CD4-positive, alpha-beta T cell (primary cell): ENCODE measurements around the gene MSI2. TPM values are rescaled to one million over a fixed set of nuclear protein-coding genes. Genes with fewer than 3 reads are reported as not detected.

Source experiments
- ATAC-seq: fragments of 200-7000 bp; cut with Tn5 transposase; one replicate; pipeline ENCODE4 v1.10.0; 2022; ENCODE audit warnings: mild to moderate bottlenecking; ENCODE audit not compliant: poor library complexity
- CTCF ChIA-PET: fragments of 350-600 bp; sonication (Branson Sonifier 250); formaldehyde crosslinking; loops from one replicate; lab custom pipeline; 2021; ENCODE audit warnings: antibody characterized with exemption, inconsistent platforms; lab: Charles Lee
- POLR2A ChIA-PET: fragments of 350-600 bp; sonication (Branson Sonifier 250); formaldehyde crosslinking; loops from one replicate; lab custom pipeline; 2021; ENCODE audit warnings: antibody characterized with exemption, inconsistent platforms; lab: Charles Lee
- DNase-seq, 14 experiments: peaks; one replicate each; pipeline ENCODE4 v3.0.0-alpha.2; 2013 to 2020; ENCODE audit warnings: mixed read lengths in 2 of 14
- H3K27ac ChIP-seq, 2 donors: one replicate each; pipeline versions ENCODE4 v1.5.1 to v1.7.0; 2013; ENCODE audit warnings: low read length in 2 of 2, low read depth in 1 of 2, mild to moderate bottlenecking in 1 of 2
- H3K27me3 ChIP-seq, 2 experiments: 1 replicate in 1 of 2; 2 replicates in 1 of 2; pipeline versions ENCODE4 v1.6.1 to v1.7.0; 2013; ENCODE audit warnings: low read length in 2 of 2, control low read depth in 1 of 2, mild to moderate bottlenecking in 1 of 2, moderate library complexity in 1 of 2; ENCODE audit not compliant: insufficient read depth in 2 of 2, control insufficient read depth in 1 of 2
- H3K36me3 ChIP-seq: one replicate; pipeline ENCODE4 v1.6.1; 2013; ENCODE audit warnings: low read length, control low read depth; ENCODE audit not compliant: insufficient read depth
- H3K4me1 ChIP-seq: one replicate; pipeline ENCODE4 v1.6.1; 2013; ENCODE audit warnings: low read length, control low read depth; ENCODE audit not compliant: insufficient read depth
- H3K4me3 ChIP-seq: one replicate; pipeline ENCODE4 v1.5.1; 2013; ENCODE audit warnings: mild to moderate bottlenecking, low read length, moderate library complexity
- H3K9me3 ChIP-seq, 2 experiments: 1 replicate in 1 of 2; 2 replicates in 1 of 2; pipeline versions ENCODE4 v1.6.1 to v1.7.0; 2013; ENCODE audit warnings: low read length in 2 of 2, mild to moderate bottlenecking in 2 of 2, control low read depth in 1 of 2, moderate library complexity in 1 of 2; ENCODE audit not compliant: control insufficient read depth in 1 of 2, insufficient read depth in 1 of 2
- H3K27ac Mint-ChIP-seq: one replicate; pipeline ENCODE4 v1.8.0; 2020; ENCODE audit warnings: mixed read lengths
- H3K27me3 Mint-ChIP-seq: one replicate; pipeline ENCODE4 v1.8.0; 2021; ENCODE audit warnings: mixed read lengths
- H3K36me3 Mint-ChIP-seq: one replicate; pipeline ENCODE4 v1.8.0; 2021; ENCODE audit warnings: low read depth, mixed read lengths
- H3K4me1 Mint-ChIP-seq: one replicate; pipeline ENCODE4 v1.8.0; 2021; ENCODE audit warnings: low read depth, mixed read lengths
- H3K4me3 Mint-ChIP-seq: one replicate; pipeline ENCODE4 v1.8.0; 2020; ENCODE audit warnings: mild to moderate bottlenecking, mixed read lengths
- H3K9me3 Mint-ChIP-seq: one replicate; pipeline ENCODE4 v1.8.0; 2020; ENCODE audit warnings: mixed read lengths
- intact Hi-C, 2 experiments: fragments of 100-400 bp; cut with DNase I in 1 of 2; cut with micrococcal nuclease in 1 of 2; formaldehyde crosslinking; loops; one replicate each; pipeline versions ENCODE4 v1.15.1 to v1.9.0; 2023 to 2025; cut with DNase I, micrococcal nuclease
- total RNA-seq, 174 experiments: library from RNA in 2 of 174; stranded (reverse) in 2 of 174; gene quantifications; one replicate each; pipeline ENCODE4 v1.2.3 and lab custom pipeline; 2021 to 2026
- TF ChIP-seq, protein P1 (sequence below): fragments of 200-600 bp; IDR thresholded peaks from one replicate; pipeline ENCODE4 v1.8.0; 2022; ENCODE audit warnings: antibody characterized with exemption, mild to moderate bottlenecking

MSI2 gene
- total RNA-seq, 2 experiments from 2014 or later, result 129 to 132 TPM

- TF ChIP-seq, protein P1, sequence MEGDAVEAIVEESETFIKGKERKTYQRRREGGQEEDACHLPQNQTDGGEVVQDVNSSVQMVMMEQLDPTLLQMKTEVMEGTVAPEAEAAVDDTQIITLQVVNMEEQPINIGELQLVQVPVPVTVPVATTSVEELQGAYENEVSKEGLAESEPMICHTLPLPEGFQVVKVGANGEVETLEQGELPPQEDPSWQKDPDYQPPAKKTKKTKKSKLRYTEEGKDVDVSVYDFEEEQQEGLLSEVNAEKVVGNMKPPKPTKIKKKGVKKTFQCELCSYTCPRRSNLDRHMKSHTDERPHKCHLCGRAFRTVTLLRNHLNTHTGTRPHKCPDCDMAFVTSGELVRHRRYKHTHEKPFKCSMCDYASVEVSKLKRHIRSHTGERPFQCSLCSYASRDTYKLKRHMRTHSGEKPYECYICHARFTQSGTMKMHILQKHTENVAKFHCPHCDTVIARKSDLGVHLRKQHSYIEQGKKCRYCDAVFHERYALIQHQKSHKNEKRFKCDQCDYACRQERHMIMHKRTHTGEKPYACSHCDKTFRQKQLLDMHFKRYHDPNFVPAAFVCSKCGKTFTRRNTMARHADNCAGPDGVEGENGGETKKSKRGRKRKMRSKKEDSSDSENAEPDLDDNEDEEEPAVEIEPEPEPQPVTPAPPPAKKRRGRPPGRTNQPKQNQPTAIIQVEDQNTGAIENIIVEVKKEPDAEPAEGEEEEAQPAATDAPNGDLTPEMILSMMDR, result no peak
- H3K27me3 Mint-ChIP-seq, result no peaks in the 10 kb centered on the region
- CTCF ChIA-PET, result no interaction called here
Measured at GRCh38 chr17:57478478-57479250, 222.3 kb downstream of the MSI2 start.

GRCh38 chr17:57480438-57481196 lies 224.3 kb downstream of the MSI2 start:
- H3K27me3 Mint-ChIP-seq, result no peaks in the 10 kb centered on the region
- H3K27ac Mint-ChIP-seq, result peak overlapping the region; percentile 13
- TF ChIP-seq, protein P1, result no peak
- ChIA-PET POLR2A (interaction anchor here (0.7 kb wide), 1 partner anchor 250 kb away, joined by 3 read pairs; no protein-coding TSS in a partner anchor), CTCF (interaction anchor here (0.6 to 1.3 kb wide), 2 partner anchors 52 to 100 kb away, joined by 3 to 4 read pairs; no protein-coding TSS in a partner anchor)
- no peaks in the 10 kb centered on the region for H3K27me3 ChIP-seq
- peaks cover 20% of the 10 kb centered on the region for H3K4me1 ChIP-seq
- peaks cover 11% of the 10 kb centered on the region for H3K36me3 Mint-ChIP-seq
- H3K9me3 ChIP-seq, result no peaks in the 10 kb centered on the region
- no peaks in the 10 kb centered on the region for H3K36me3 ChIP-seq
- ATAC-seq, result peak; percentile 24
- H3K9me3 Mint-ChIP-seq, result no peaks in the 10 kb centered on the region
- H3K27ac ChIP-seq, result no peak overlapping the region
- intact Hi-C loops, result no loop called here
- peaks cover 88% of the 10 kb centered on the region for H3K4me1 Mint-ChIP-seq
- no peak overlapping the region for H3K4me3 Mint-ChIP-seq
- H3K4me3 ChIP-seq, result no peak overlapping the region
- DNase-seq, result no peak

More at GRCh38 chr17:57478478-57479250, 222.3 kb downstream of the MSI2 start:
- Mint-ChIP-seq H3K36me3 (peaks cover 12% of the 10 kb centered on the region), H3K27ac (no peak overlapping the region), H3K4me3 (no peak overlapping the region), H3K9me3 (no peaks in the 10 kb centered on the region), H3K4me1 (peaks cover 81% of the 10 kb centered on the region)
- no peak overlapping the region for H3K4me3 ChIP-seq
- no peaks in the 10 kb centered on the region for H3K36me3 ChIP-seq
- no peak for ATAC-seq
- intact Hi-C loops, result loop anchor here in 1 of 2 experiments (5.0 kb wide), 1 partner anchor 96 kb away; no protein-coding TSS in a partner anchor
- H3K27ac ChIP-seq, result no peak overlapping the region
- H3K4me1 ChIP-seq, result peaks cover 3% of the 10 kb centered on the region
- H3K27me3 ChIP-seq, result no peaks in the 10 kb centered on the region
- no peak for DNase-seq
- H3K9me3 ChIP-seq, result no peaks in the 10 kb centered on the region
- POLR2A ChIA-PET, result interaction anchor here (0.6 kb wide), 1 partner anchor 136 kb away, joined by 3 read pairs; no protein-coding TSS in a partner anchor

DNA sequence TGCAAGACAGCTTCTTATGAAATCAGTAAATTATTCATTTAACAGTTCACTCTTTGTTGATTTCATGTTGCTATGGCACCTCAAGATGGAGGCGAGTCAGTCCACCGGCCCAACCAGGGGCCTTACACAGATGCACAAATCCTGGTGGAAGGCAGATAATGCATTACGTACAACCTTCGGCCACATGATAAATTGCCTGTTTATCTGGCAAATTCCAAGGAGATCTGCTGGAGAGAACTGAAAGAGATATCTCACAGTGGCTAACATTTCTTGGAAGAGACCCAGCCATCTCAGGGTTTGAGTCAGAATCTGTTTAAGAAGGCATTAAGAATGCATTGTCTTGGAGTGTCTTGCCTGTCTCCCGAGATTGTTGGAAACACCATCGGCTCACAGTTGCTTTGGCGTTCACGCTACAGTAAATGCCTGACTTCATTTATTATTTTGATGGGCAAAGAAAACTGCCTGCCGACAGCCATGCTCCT lies 225.6 kb downstream of the MSI2 start:
- POLR2A ChIA-PET, result no interaction called here
- intact Hi-C loops, result no loop called here
- no peaks in the 10 kb centered on the region for H3K9me3 Mint-ChIP-seq

More for the DNA sequence above, 225.6 kb downstream of the MSI2 start:
- H3K4me3 ChIP-seq, result no peak overlapping the region
- no peaks in the 10 kb centered on the region for H3K27me3 Mint-ChIP-seq
- TF ChIP-seq, protein P1, result no peak
- CTCF ChIA-PET, result no interaction called here
- H3K36me3 Mint-ChIP-seq, result peaks cover 4% of the 10 kb centered on the region
- DNase-seq, result no peak
- H3K36me3 ChIP-seq, result no peaks in the 10 kb centered on the region
- H3K27ac Mint-ChIP-seq, result no peak overlapping the region
- H3K9me3 ChIP-seq, result no peaks in the 10 kb centered on the region
- H3K4me1 ChIP-seq, result peaks cover 23% of the 10 kb centered on the region
- no peak for ATAC-seq
- no peak overlapping the region for H3K27ac ChIP-seq
- H3K27me3 ChIP-seq, result no peaks in the 10 kb centered on the region
- no peak overlapping the region for H3K4me3 Mint-ChIP-seq
- peaks cover 88% of the 10 kb centered on the region for H3K4me1 Mint-ChIP-seq
